SK-N-MC (cell line): Measurements from ENCODE around the gene HAND2.

Experiments
- EZH2 ChIP-seq: fragments of 200-600 bp; sonication (generic); IDR thresholded peaks from one replicate; pipeline ENCODE4 v1.6.1; 2017; ENCODE audit warnings: antibody characterized with exemption
- POLR2AphosphoS5 ChIP-seq: IDR thresholded peaks from 2 replicates; pipeline ENCODE4 v1.6.1; 2012; ENCODE audit warnings: mild to moderate bottlenecking, low read depth, low read length, borderline replicate concordance

DNA sequence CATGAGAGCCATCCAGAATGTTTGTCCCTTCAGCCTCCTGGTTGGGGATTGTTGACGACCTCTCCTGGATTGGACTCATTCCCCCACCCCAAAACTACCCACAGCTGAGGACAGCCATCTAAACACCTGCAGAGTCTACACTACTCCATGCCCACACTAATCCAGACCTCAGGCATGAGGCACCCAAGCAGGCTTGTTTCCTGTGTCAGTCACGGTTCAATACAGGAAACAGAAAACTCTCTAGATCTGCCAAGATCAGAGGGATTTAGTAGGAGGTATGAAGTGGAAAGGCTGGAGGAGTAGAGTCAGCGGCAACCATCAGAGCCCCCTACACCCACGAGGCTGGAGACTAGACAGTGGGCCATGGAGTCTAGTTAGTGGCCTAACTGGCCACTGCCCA is 37.7 kb downstream of the HAND2 start:
- no peak for TF ChIP-seq POLR2AphosphoS5
- no peak for TF ChIP-seq EZH2
